ENCODE data around the gene PPIL1. TPM values are rescaled to one million over a fixed set of nuclear protein-coding genes. Genes with fewer than 3 reads are reported as not detected.
"Not testable (repeated sequence)": the region's sequence is repeated elsewhere in the genome, so short reads cannot be mapped to it uniquely, and the experiment has no call there.

The PPIL1 gene
- total and polyA plus RNA-seq, 2 of the 13 experiments (the other 11 are each of a cell fraction or from before 2014, with no cell fraction given): 74.2 to 144 TPM

GRCh38 chr6:36814249-36814648 lies 60.4 kb downstream of the PPIL1 start (continued):
- TF ChIP-seq ZUFSP (CRISPR knock-in tag; IDR thresholded peaks at IDR 0.05; ENCODE audit: borderline replicate concordance): no peak
- no peak for TF ChIP-seq DNMT3B (CRISPR knock-in tag; conservative IDR thresholded peaks at IDR 0.05)

GRCh38 chr6:36813526-36813925 lies 61.1 kb downstream of the PPIL1 start:
- no TSS peak for BruUV-seq (replicated peaks)
- Histone ChIP-seq H3K4me1 (ENCODE audit: insufficient read depth, low read length) (peaks cover 58% of the 10 kb centered on the region), H3K4me3 (replicated peaks in 1 of 3; ENCODE audit: insufficient read depth in 1 of 3, low read depth in 2 of 3, low read length in 3 of 3) (no peak overlapping the region), H3K9ac (ENCODE audit: insufficient read depth, low read depth, low read length) (no peak overlapping the region), H3K27me3 (ENCODE audit: control insufficient read depth in 1 of 2, insufficient read depth in 2 of 2, low read length in 2 of 2) (peaks cover 3 to 25% of the 10 kb centered on the region in 2 experiments; a peak in 4 of 5 replicates), H3K36me3 (replicated peaks in 1 of 2; ENCODE audit: control insufficient read depth in 1 of 2, insufficient read depth in 2 of 2, low read length in 2 of 2) (no peaks in the 10 kb centered on the region), H3K4me2 (ENCODE audit: low read depth, low read length) (no peak overlapping the region), H2AFZ (ENCODE audit: low read length) (no peak overlapping the region), H4K20me1 (ENCODE audit: insufficient read depth, low read length) (no peaks in the 10 kb centered on the region), H3K9me3 (ENCODE audit: low read length) (no peaks in the 10 kb centered on the region), H3K79me2 (ENCODE audit: insufficient read depth, low read length) (no peaks in the 10 kb centered on the region), H3K27ac (ENCODE audit: extremely low read length, insufficient read depth, low read length) (no peak overlapping the region)
- intact Hi-C loops (cut with micrococcal nuclease; ENCODE audit: unreplicated experiment) (loop anchor here (1.0 kb wide), 1 partner anchor 35 kb away; no protein-coding TSS in a partner anchor), in situ Hi-C loops (cut with HindIII; ENCODE audit: extremely low pct_ligation_motif_present, low pct_unique_long_range_greater_than_20kb) (loop anchor here (5.0 kb wide), 1 partner anchor 39 kb away; no protein-coding TSS in a partner anchor)
- ChIA-PET POLR2A (no interaction called here), CTCF (ENCODE audit: low intra/inter-chr PET ratio, low total read pairs) (no interaction called here)
- ATAC-seq (no peak), DNase-seq (ENCODE audit: low spot score) (no peak), FAIRE-seq (no peak)
- TF ChIP-seq ZNF776 (CRISPR knock-in tag; IDR thresholded peaks at IDR 0.05): no peak
- 39% methylated on average over 3 of the region's 3 CpGs for WGBS (ENCODE audit: low lambda C conversion rate)

- in situ Hi-C loops (cut with HindIII; ENCODE audit: extremely low pct_ligation_motif_present, low pct_unique_long_range_greater_than_20kb) (loop anchor here (5.0 kb wide), 1 partner anchor 39 kb away; no protein-coding TSS in a partner anchor), intact Hi-C loops (cut with micrococcal nuclease; ENCODE audit: unreplicated experiment) (loop anchor here (1.0 kb wide), 1 partner anchor 35 kb away; no protein-coding TSS in a partner anchor)
- H3K9ac ChIP-seq (ENCODE audit: insufficient read depth, low read depth, low read length); H3K4me2 ChIP-seq (ENCODE audit: low read depth, low read length); H3K79me2 ChIP-seq (ENCODE audit: insufficient read depth, low read length); H3K9me3 ChIP-seq (ENCODE audit: low read length); FAIRE-seq; H3K27ac ChIP-seq (ENCODE audit: extremely low read length, insufficient read depth, low read length); POLR2A ChIA-PET; H4K20me1 ChIP-seq (ENCODE audit: insufficient read depth, low read length); H3K36me3 ChIP-seq (replicated peaks in 1 of 2; ENCODE audit: control insufficient read depth in 1 of 2, insufficient read depth in 2 of 2, low read length in 2 of 2); DNase-seq (ENCODE audit: low spot score); CTCF ChIA-PET (ENCODE audit: low intra/inter-chr PET ratio, low total read pairs); H2AFZ ChIP-seq (ENCODE audit: low read length); ATAC-seq; H3K4me3 ChIP-seq (replicated peaks in 1 of 3; ENCODE audit: insufficient read depth in 1 of 3, low read depth in 2 of 3, low read length in 3 of 3); BruUV-seq (replicated peaks): not testable (repeated sequence)
- H3K4me1 ChIP-seq (ENCODE audit: insufficient read depth, low read length): peaks cover 58% of the 10 kb centered on the region
- H3K27me3 ChIP-seq (ENCODE audit: control insufficient read depth in 1 of 2, insufficient read depth in 2 of 2, low read length in 2 of 2): peaks cover 3 to 30% of the 10 kb centered on the region in 2 experiments; a peak in 4 of 5 replicates
- TF ChIP-seq ZNF460 (CRISPR knock-in tag; IDR thresholded peaks at IDR 0.05; ENCODE audit: borderline replicate concordance) (peak; percentile 71), CEBPG (CRISPR knock-in tag; IDR thresholded peaks at IDR 0.05) (peak; percentile 30; the same call in 1 of the 2 replicates), CEBPB (IDR thresholded peaks at IDR 0.05; ENCODE audit: borderline replicate concordance, low read depth, low read length) (peak; percentile 40; the same call in 1 of the 2 replicates)
- 26% methylated on average over 3 of the region's 3 CpGs for WGBS (ENCODE audit: low lambda C conversion rate)
Observed at GRCh38 chr6:36813047-36813446, 61.6 kb downstream of the PPIL1 start.

All from HepG2 (cell line).